Cortex of kidney (tissue), 1 donor: ENCODE results near the gene RPS10.
"Not testable (repeated sequence)": the region's sequence is repeated elsewhere in the genome, so short reads cannot be mapped to it uniquely, and the experiment has no call there.

Source experiments
- DNase-seq: peaks from one replicate; lab custom pipeline; 2025; lab: John Stamatoyannopoulos, UW

RPS10 gene

DNA sequence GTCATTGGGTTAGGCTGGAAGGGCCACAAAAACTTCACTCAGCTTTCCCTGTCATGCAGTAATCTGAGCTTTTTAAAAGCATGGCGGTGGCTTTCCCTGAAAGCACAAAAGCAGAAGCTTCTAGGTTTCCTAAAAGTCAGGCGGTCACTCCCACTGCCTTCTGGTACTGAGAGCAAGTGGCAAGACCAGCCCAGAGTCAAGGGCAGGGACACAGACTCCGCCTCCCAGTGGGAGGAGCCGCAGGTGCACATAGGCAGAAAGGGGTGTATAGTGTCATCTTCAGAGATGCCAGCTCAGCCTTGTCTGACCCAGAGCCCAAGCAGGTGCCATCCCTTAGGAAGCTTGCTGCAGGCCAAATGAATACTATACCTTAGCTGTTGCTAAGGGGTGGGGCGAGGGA, 22.0 kb upstream of the RPS10 start:
- no peak for DNase-seq

DNA sequence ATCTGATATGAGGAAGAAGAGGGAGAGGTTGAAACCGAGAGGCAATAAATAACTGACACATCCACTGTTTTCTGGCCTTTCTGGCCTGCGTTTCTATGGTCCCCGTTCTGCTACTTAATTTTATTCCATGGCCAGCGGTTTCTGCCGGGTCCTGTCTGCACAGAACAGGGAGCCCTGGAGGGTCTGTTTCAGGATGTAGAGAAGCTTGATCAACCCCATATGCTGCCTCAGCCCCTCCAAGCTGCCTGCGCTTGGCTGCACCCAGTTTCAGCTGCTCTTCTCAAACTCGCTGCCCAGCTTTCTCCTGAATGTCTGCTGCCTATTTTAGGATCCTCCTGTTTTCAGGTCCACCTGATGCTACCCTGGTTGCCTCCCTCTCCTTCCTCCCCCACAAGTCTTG, 21.5 kb upstream of the RPS10 start:
- DNase-seq: no peak

DNA sequence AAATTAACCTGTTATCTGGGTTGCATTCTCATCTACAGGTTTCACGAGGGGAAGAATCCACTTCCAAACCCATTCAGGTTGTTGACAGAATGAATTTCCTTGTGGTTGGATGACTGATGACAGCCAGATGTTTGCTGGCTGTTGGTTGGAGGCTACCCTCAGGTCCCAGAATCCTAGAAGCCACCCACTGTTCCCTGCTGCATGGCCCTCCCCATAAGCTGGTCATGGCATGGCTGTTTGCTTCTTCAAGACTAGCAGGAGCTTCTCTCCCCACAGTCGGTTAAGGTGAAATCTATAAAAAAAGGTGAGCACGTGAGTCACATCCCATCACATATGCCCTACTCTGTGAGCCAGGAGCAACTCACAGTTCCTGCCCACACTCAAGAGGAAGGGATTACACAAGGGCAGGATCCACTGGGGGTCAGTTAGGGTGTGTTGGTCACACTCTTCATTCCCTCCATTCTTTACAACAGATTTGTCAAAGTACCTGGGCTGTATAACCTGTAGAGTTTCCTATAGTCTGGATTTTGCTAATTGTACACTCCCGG, 19.5 kb upstream of the RPS10 start:
- no peak for DNase-seq

DNA sequence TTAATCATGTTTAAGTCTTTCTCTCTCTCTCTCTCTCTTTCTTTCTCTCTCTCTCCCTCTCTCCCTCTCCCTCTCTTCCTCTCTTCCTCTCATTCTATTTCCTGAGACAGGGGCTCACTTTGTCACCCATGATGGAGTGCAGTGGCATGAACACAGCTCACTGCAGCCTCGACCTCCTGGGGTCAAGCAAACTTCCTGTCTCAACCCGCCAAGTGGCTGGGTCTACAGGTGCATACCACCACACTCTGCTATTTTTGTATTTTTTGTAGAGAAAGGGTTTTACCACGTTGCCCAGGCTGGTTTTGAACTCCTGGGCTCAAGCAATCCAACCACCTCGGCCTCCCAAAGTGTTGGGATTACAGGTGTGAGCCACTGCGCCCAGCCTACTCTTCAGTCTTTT, 15.7 kb upstream of the RPS10 start:
- DNase-seq: no peak

DNA sequence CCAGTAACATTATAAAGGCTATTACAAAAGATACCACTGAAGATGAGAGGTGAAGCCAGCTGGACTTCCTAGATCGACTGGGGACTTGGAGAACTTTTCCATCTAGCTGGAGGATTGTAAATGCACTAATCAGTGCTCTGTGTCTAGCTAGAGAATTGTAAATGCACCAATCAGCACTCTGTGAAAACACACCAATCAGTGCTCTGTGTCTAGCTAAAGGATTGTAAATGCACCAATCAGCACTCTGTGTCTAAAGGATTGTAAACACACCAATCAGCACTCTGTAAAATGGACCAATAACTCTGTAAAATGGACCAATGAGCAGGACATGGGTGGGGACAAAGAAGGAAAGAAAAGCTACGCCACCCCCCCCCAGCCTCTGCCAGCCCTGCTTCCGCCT, 13.6 kb upstream of the RPS10 start:
- DNase-seq: no peak

DNA sequence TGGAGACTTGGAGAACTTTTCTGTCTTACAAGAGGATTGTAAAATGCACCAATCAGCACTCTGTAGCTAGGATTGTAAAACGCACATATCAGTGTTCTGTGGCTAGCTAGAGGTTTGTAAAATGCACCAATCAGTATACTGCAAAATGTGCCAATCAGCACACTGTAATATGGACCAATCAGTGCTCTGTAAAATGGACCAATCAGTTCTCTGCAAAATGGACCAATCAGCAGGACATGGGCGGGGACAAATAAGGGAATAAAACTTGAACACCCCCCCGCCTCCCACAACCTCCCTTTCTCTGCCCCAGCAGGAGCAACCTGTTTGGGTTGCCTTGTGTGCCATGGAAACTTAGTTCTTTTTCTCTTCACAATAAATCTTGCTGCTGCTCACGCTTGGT, 12.8 kb upstream of the RPS10 start:
- DNase-seq: no peak

DNA sequence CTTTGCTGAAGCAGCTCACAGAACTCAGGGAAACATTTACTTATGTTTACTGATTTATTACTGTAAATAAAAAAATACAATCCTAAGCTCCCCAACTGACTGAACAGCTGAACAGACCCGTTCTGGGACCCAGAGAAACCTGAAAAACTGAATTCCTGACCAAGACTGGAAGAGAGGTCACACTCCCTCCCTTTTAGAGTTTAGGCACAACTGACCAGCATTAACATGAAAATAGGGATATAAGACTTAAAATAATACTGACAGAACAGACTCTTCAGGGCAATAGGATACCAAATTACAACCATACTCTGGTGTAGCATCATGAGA, 11.7 kb upstream of the RPS10 start:
- no peak for DNase-seq

DNA sequence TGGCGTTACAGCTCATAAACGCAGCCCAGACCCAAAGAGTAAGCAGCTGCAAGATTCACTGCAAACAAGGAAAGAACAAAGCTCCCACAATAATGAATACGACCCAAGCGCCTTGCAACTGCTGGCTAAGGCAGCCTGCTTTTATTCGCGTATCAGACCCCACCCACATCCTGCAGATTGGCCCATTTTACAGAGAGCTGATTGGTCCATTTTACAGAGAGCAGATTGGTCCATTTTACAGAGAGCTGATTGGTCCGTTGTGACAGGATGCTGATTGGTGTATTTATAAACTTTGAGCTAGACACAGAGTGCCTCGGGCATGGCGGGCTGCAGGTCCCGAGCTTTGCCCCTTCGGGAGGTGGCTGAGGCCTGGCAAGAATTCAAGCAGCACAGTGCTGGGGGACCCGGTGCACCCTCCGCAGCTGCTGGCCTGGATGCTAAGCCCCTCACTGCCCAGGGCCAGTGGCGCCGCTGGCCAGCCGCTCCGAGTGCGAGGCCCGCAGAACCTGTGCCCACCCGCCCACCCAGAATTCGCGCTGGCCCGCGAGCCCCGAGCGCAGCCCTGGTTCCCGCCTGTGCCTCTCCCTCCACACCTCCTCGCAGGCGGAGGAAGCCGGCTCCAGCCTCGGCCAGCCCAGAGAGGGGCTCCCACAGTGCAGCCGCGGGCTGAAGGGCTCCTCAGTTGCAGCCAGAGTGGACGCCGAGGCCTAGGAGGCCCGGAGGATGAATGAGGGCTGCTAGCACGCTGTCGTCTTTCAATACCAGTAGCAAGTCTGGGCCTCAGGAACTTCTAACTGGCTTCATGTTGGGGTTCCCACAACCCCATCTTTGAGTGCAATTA, 11.2 kb upstream of the RPS10 start:
- DNase-seq: no peak

DNA sequence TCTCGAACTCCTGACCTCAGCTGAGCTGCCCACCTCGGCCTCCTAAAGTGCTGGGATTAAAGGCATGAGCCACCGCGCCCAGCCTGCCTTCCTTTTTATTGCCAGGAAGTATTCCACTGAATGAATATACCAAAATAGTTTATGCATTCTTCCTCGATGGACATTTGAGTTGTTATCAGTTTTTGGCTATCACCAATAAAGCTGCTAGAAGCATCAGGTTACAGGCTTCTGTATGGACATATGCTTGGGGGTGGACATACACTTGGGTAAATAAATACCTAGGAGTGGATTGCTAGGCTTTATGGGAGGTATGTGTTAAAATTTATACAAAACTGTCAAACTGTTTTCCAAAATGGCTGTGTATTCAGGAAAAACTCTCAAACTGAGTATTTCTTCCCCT, 10.0 kb upstream of the RPS10 start:
- DNase-seq: no peak

DNA sequence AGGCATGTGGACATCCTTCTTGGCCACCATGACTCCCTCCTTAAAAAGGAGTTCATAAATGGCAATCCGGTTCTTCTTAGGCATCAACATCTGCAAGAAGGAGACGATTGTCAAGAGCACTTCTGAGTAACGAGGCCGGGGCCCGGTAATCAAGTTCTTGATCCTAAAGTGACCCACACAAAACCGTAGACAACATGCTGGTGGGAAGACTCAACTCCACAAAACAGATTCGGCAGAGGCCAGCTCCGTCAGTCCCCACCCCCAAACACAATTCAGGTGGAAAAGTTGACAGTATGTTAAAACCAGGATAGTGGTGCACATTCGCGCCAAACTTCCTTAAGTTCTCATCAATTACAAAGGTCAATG, 754 bp downstream of the RPS10 start:
- DNase-seq: no peak

DNA sequence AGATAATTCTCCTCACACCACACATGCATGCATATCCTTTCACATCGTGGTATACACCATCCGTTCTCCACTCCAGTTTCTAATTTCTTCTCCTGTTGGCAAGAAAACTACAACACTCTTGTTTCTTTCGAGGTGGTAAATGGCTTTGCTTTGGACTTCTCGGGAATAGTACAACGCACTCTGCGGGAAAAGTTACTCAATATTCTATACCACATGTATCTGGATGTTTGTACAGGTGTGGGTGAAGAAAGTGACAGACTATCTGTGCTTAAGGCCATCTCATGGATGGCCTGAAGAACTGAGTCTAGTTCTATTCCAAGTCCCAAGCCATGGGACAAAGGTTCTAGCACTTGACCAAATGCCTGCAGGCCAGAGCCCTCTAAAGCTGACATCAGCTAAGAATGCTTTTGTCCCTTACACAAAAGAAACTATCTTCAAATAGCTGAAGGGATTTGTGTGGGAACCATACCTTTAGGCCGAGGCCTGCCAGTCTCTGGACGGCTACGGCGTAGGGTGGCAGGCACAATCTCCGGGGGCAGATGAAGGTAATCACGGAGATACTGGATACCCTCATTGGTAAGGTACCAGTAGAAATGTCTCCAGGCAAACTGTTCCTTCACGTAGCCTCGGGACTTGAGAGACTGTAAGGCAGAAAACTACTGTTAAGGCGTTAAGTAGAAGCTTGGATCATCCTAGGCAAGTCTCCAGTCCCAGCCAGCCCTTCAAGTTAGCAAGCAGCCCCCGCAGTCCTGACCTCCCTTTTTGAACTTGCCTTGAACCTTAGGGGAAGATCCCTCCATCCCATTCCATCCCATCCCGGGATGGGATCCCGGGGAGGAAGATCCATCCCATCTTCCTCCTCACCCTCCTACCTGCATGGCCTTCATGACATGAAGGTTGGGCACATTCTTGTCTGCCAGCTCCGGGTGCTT, 1.4 kb downstream of the RPS10 start:
- no peak for DNase-seq

DNA sequence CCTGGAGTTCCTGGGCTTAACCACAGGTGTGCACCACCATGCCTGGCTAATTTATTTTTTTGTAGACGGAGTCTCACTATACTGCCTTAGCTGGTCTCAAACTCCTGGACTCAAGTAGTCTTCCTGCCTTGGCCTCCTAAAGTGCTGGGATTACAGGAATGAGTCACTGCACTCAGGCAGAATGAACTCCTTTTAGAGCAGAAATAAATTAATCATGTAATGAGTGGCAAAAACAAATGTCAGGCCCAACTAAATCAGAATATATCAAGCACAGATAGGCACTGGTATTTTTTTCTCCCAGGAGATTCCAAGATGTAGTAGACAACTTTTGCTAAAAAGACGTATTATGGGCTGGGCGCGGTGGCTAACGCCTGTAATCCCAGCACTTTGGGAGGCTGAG, 2.6 kb downstream of the RPS10 start:
- DNase-seq: no peak

DNA sequence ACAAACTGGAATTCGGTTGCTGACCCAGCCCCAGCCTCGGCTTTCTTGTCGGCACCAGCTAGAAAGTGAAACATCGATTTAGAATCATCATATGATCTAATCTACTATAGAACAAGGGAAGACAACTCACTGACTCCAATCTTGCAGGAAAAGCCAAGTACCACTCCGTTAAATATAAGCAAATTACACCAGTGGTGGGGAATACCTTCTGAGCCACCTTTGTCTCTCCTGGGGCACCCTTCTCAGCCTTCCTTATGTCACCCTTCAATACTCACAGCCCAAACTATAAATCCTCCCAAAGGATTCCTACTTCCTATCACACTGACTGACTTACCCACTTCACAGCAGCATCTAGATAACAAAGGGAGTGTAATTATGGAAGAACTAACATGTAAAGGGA, 7.5 kb downstream of the RPS10 start:
- no peak for DNase-seq

DNA sequence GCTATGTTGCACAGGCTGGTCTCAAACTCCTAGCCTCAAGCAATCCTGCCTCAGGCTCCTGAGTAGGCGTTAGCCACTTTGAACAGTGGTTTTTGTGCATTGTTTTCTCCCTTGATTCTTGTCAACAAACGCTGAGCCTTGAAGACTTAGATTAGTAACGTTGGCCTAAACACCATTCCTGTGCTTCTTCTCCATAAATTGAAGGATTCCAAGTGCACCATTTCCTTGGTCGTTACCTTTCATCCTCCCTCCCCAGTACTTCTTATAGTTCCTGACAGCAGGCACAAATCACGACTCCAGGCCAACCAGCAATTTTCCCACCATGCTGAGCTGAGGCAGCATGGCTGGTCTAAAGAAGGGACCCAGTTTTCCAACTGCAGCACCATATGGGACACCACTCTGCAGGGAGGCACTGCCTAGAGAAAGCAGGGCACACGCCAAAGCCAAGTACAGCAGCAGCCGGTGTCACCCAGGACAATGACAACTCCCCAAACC, 8.9 kb downstream of the RPS10 start:
- no peak for DNase-seq

DNA sequence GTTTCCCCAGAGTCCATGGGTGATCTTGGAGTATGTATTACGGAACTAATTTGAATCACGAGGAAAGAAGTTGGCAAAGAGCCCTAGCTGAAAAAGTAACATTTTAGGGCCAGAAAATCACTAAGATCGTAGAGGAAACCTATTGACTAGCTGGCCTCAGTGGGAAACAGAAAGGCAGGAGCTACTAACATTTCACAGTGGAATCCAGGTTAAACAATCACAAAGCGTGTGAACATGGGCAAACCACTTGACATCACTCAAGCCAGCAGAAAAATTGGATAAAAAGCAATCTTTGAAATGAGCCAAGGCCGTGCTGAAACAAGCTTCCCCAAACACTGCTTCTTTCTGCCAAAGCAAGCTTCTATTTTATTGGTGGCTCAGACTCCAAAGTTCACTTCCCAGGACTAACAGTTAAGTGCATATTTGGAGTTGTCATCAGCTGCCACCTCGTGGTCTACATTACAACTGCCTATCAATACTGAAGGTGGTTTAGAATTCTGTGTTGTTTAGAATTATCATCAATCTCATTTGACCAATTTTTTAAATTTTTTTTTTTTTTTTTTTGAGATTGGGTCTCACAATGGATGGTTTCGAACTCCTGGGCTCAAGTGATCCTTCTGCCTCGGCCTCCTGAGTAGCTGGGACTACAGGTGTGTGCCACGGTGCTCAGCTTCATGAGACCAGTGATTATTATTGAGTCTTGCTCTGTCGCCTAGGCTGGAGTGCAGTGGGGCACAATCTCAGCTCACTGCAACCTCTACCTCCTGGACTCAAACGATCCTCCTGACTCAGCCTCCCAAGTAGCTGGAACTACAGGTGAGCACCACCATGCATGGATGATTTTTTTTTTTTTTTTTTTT, 10.6 kb downstream of the RPS10 start:
- no peak for DNase-seq

DNA sequence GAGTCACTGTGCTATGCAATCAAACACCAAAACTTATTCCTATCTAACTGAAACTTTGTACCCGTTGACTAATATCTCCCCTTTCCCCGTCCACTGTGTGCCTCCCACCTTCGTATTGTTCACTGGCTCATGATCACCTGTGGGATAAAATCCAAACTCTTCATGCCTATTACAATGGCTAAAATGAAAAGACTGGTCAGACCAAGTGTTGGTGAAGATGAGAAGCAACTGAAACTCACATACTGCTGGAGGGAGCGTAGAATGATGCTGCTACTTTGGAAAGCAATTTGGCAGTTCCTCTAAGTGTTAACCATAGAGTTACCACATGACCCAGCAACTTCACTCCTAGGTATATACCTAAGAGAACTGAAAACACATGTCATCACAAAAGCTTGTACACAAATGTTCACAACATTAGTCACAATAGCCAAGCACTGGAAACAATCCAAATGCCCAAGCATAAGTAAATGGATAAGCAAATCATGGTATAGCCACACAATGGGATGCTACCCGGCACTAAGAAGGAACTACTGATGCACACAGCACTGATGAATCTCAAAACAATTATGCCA, 13.1 kb downstream of the RPS10 start:
- DNase-seq: no peak

DNA sequence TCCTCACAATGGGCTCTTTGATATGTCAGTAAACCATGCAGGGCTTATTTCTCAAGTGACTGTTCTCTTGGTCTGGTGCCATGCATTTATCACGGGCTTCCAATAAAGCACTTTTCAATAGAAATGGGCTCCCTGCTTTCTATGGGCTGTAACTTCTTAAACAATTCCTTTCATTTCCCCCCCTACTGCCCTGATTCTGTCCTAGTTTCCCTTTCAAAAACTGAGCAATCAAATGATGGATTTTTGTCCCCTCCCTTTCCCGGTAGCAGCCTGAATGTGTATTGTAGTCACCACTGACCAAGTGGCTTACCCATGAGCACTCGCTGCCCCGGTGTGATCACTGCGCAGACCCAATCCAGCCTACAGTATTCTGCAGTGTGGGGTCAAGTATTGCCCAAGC, 13.9 kb downstream of the RPS10 start:
- no peak for DNase-seq

DNA sequence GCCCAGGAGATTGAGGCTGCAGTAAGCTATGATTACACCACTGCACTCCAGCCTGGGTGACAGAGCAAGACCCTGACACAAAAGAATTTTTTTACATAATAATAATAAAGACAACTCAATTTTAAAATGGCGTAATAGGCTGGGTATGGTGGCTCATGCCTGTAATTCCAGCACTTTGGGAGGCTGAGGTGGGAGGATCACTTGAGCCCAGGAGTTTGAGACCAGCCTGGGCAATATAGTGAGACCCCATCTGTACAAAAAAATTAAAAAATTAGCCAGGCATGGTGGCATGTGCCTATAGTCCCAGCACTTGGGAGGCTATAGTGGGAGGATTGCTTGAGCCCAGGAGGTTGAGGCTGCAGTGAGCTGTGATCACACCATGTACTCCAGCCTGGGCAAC, 18.0 kb downstream of the RPS10 start:
- not testable (repeated sequence) for DNase-seq

DNA sequence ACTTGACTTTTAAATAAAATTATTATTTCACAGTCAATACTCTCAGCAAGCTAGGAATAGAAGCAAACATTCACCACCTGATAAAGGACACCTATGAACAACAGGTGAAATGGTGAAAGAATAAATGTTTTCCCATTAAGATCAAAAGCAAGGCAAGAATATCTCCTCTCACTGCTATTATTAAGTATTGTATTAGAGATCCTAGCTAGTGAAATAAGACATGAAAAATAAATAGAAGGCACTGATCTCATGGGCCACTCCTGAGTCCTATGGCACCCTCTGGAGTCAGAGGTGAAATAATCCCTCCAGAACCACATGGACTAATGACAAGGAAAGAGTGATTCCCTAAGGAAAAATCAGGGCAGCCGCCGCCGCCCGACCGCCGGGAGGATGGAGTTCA, 29.4 kb downstream of the RPS10 start:
- DNase-seq: no peak

DNA sequence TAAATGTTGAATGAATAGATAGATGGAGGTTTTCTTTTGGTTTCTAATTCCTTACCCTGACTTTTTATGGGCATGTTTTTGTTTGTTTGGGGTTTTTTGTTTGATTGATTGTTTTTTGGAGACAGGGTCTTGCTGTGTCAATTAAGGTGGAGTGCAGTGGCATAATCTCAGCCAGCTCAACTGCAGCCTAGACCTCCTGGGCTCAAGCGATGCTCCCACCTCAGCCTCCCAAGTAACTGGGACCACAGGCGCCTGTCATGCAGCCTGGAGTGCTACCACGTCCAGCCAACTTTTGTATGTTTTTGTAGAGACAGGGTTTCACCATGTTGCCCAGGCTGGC, 31.9 kb downstream of the RPS10 start:
- DNase-seq: no peak

DNA sequence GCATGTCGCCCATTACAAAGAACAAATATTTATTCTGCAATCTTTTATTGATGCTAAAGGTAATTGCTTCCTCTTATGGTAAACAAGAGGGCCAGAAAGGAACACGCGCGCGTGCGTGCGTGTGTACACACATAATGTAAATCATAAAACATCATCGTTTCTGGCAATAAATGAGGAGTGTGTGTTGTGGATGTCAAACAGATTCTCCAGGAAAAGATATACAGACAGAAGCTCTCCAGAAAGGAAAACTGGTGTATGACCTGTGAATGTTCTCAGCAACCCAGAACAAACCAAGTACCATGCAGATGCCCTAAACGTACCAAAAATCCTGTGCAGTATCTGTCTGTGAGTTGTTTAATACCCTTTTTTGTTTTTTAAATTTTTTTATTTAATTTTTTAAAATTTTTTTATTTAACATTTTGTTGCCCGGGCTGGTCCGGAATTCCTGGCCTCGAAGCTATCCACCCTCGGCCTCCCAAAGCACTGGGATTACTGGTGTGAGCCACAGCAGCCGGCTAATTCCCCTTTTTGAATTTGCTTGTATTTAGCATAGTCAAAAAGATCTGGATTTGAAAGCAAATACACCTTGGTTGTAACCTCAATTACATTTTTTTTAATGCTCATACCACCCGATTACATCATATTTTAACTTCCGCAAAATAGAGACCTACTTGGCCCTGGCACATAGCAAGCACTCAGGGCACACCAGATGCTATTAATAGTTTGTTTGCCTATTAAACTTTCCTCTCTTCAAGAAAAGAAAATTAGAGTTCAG, 32.5 kb downstream of the RPS10 start:
- DNase-seq: no peak
